Breast epithelium (tissue), 4 donors: Measurements from ENCODE around the gene APOBR. TPM values are rescaled to one million over a fixed set of nuclear protein-coding genes. Genes with fewer than 3 reads are reported as not detected.
"Not testable (repeated sequence)": the region's sequence is repeated elsewhere in the genome, so short reads cannot be mapped to it uniquely, and the experiment has no call there.

ENCODE experiments used
- DNase-seq, 2 donors: peaks; one replicate each; pipeline ENCODE4 v3.0.0-alpha.2; 2019; ENCODE audit warnings: low spot score in 2 of 2
- H3K27ac ChIP-seq, 2 donors: fragments of 200-600 bp; sonication (generic) in 1 of 2; one replicate each; pipeline ENCODE4 v1.5.1; 2016 to 2019; ENCODE audit warnings: mild to moderate bottlenecking in 1 of 2
- H3K27me3 ChIP-seq, 2 donors: fragments of 200-600 bp; sonication (generic) in 1 of 2; one replicate each; pipeline versions ENCODE4 v1.5.1 to v1.6.0; 2017 to 2019; ENCODE audit warnings: control low read depth in 1 of 2, mild to moderate bottlenecking in 1 of 2
- H3K36me3 ChIP-seq: fragments of 200-600 bp; one replicate; pipeline ENCODE4 v1.5.1; 2019
- H3K4me1 ChIP-seq, 2 donors: fragments of 200-600 bp; sonication (generic); one replicate each; pipeline ENCODE4 v1.5.1; 2016 to 2019; ENCODE audit warnings: control low read depth in 1 of 2
- H3K4me3 ChIP-seq, 3 donors: fragments of 200-600 bp; sonication (generic); 1 replicate in 2 of 3; 2 replicates in 1 of 3; pipeline ENCODE4 v1.5.1; 2016 to 2019; ENCODE audit warnings: mild to moderate bottlenecking in 3 of 3, moderate library complexity in 2 of 3
- H3K9me3 ChIP-seq, 2 donors: fragments of 200-600 bp; sonication (generic) in 1 of 2; one replicate each; pipeline ENCODE4 v1.5.1; 2016 to 2019; ENCODE audit warnings: control low read depth in 1 of 2
- POLR2A ChIP-seq: fragments of 450-650 bp; IDR thresholded peaks from one replicate; pipeline ENCODE4 v1.6.1; 2016; ENCODE audit warnings: antibody characterized with exemption, mild to moderate bottlenecking, moderate library complexity
- POLR2AphosphoS5 ChIP-seq, 3 donors: sonication (generic); formaldehyde crosslinking; IDR thresholded peaks; one replicate each; pipeline ENCODE4 v1.6.1; 2017; ENCODE audit warnings: antibody characterized with exemption in 3 of 3
- intact Hi-C: fragments of 100-400 bp; cut with DNase I; formaldehyde crosslinking; loops from one replicate; pipeline ENCODE4 v1.15.1; 2023; ENCODE audit warnings: low total_unique reads
- total RNA-seq, 3 donors: library from RNA; depleted of rRNA; stranded (reverse); fragments of >200 nt; gene quantifications; one replicate each; pipeline ENCODE4 v1.1.0, GENCODE V29; 2016
- TF ChIP-seq, protein P1 (sequence below), 3 donors: fragments of 450-650 bp; IDR thresholded peaks; one replicate each; pipeline ENCODE4 v1.5.1; 2016 to 2017; ENCODE audit warnings: antibody characterized with exemption in 3 of 3, mild to moderate bottlenecking in 3 of 3, moderate library complexity in 3 of 3

APOBR gene
- total RNA-seq, 3 donors from 2014 or later = 0.66 to 3.1 (median 2.9) TPM

GRCh38 chr16:28524681-28525171, 30.3 kb downstream of the APOBR start:
- H3K4me3 ChIP-seq = no peak overlapping the region
- H3K36me3 ChIP-seq = no peaks in the 10 kb centered on the region
- TF ChIP-seq POLR2AphosphoS5 (IDR thresholded peaks at IDR 0.05) (no peak), POLR2A (no peak)
- TF ChIP-seq, protein P1, sequence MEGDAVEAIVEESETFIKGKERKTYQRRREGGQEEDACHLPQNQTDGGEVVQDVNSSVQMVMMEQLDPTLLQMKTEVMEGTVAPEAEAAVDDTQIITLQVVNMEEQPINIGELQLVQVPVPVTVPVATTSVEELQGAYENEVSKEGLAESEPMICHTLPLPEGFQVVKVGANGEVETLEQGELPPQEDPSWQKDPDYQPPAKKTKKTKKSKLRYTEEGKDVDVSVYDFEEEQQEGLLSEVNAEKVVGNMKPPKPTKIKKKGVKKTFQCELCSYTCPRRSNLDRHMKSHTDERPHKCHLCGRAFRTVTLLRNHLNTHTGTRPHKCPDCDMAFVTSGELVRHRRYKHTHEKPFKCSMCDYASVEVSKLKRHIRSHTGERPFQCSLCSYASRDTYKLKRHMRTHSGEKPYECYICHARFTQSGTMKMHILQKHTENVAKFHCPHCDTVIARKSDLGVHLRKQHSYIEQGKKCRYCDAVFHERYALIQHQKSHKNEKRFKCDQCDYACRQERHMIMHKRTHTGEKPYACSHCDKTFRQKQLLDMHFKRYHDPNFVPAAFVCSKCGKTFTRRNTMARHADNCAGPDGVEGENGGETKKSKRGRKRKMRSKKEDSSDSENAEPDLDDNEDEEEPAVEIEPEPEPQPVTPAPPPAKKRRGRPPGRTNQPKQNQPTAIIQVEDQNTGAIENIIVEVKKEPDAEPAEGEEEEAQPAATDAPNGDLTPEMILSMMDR (IDR thresholded peaks at IDR 0.05) = no peak
- H3K27me3 ChIP-seq = no peaks in the 10 kb centered on the region
- no peaks in the 10 kb centered on the region for H3K9me3 ChIP-seq
- intact Hi-C loops = no loop called here
- DNase-seq = no peak
- peak overlapping the region in 1 of 2 donors; percentile 10 for H3K27ac ChIP-seq
- peaks cover 0 to 6% of the 10 kb centered on the region in 2 donors for H3K4me1 ChIP-seq

GRCh38 chr16:28526201-28527099, 32.0 kb downstream of the APOBR start:
- intact Hi-C loops = no loop called here
- no peaks in the 10 kb centered on the region for H3K36me3 ChIP-seq
- TF ChIP-seq POLR2A = no peak
- no peaks in the 10 kb centered on the region for H3K9me3 ChIP-seq
- H3K4me3 ChIP-seq = no peak overlapping the region
- peaks cover 0 to 6% of the 10 kb centered on the region in 2 donors for H3K4me1 ChIP-seq
- H3K27me3 ChIP-seq = no peaks in the 10 kb centered on the region
- H3K27ac ChIP-seq = peak overlapping the region; percentile 26 to 60
- no peak for DNase-seq

DNA sequence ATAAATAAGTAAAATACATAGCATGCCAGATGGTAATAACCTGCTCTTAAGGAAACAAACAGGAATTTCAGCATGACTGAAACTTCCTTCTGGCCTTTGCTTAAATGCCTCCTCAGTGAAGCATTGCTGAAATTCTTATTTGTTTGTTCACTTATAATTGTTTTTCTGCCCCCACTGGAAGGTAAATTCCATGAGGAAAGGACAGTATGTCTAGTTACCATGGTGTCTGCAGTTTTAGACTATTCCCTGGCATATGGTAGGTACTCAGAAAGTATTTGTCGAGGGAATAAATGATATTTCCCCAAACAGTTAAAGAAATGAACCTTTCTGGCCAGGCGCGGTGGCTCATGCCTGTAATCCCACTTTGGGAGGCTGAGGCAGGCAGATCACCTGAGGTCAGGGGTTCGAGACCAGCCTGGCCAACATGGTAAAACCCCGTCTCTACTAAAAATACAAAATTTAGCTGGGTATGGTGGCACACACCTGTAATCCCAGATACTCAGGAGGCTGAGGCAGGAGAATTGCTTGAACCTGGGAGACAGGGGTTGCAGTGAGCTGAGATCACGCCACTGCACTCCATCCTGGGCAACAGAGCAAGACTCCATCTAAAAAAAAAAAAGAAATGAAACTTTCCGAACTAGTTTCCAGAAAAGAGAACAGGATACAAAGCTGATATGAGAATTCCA, 32.8 kb downstream of the APOBR start:
- intact Hi-C loops, H3K4me1 ChIP-seq, H3K4me3 ChIP-seq, H3K9me3 ChIP-seq, DNase-seq, H3K27me3 ChIP-seq, H3K36me3 ChIP-seq: not testable (repeated sequence)
- H3K27ac ChIP-seq = peak overlapping the region in 1 of 2 donors; percentile 46

DNA sequence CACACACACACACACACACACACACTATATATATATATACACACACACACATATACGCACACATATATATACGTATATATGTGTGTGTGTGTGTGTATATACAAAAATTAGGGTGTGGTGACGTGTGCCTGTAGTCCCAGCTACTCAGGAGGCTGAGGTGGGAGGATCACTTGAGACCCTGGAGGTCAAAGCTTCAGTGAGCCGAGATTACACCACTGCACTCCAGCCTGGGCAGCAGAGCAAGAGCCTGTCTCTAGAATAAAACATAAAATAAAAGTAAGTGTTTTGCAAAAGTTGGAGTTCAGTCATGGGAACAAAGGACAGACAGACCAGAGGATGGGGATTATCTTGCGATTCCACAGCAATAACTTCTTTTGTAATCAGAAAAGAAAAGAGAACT, 33.5 kb downstream of the APOBR start:
- Histone ChIP-seq H3K27ac (peak overlapping the region in 1 of 2 donors; percentile 52), H3K4me1 (peaks cover 0 to 6% of the 10 kb centered on the region in 2 donors), H3K36me3 (no peaks in the 10 kb centered on the region), H3K9me3 (no peaks in the 10 kb centered on the region), H3K4me3 (no peak overlapping the region), H3K27me3 (no peaks in the 10 kb centered on the region)
- intact Hi-C loops = no loop called here
- no peak for DNase-seq
- TF ChIP-seq POLR2AphosphoS5 (IDR thresholded peaks at IDR 0.05) = no peak
- TF ChIP-seq, protein P1 (IDR thresholded peaks at IDR 0.05) = no peak
- no peak for TF ChIP-seq POLR2A

GRCh38 chr16:28528463-28528867, 34.0 kb downstream of the APOBR start:
- intact Hi-C loops = no loop called here
- peak overlapping the region in 1 of 2 donors; percentile 52 for H3K27ac ChIP-seq
- peaks cover 0 to 6% of the 10 kb centered on the region in 2 donors for H3K4me1 ChIP-seq
- no peak overlapping the region for H3K4me3 ChIP-seq
- H3K27me3 ChIP-seq = no peaks in the 10 kb centered on the region
- no peaks in the 10 kb centered on the region for H3K9me3 ChIP-seq
- TF ChIP-seq, protein P1 (IDR thresholded peaks at IDR 0.05) = no peak
- TF ChIP-seq POLR2AphosphoS5 (IDR thresholded peaks at IDR 0.05) (no peak), POLR2A (no peak)
- no peak for DNase-seq
- H3K36me3 ChIP-seq = no peaks in the 10 kb centered on the region

- Histone ChIP-seq H3K4me1 (peaks cover under 1 to 4% of the 10 kb centered on the region in 2 donors), H3K27ac (no peak overlapping the region), H3K36me3 (no peaks in the 10 kb centered on the region), H3K4me3 (no peak overlapping the region), H3K9me3 (no peaks in the 10 kb centered on the region), H3K27me3 (no peaks in the 10 kb centered on the region)
- TF ChIP-seq POLR2A (no peak), POLR2AphosphoS5 (IDR thresholded peaks at IDR 0.05) (no peak)
- TF ChIP-seq, protein P1 (IDR thresholded peaks at IDR 0.05) = no peak
- intact Hi-C loops = no loop called here
- no peak for DNase-seq
Measured at GRCh38 chr16:28529124-28529523, 34.7 kb downstream of the APOBR start.
